HCT116 (cell line): Measurements from ENCODE around the gene KATNAL2.

Experiments
- CTCF ChIP-seq, 3 experiments: fragments of 200-600 bp in 1 of 3; sonication (generic) in 1 of 3; IDR thresholded peaks in 2 of 3; conservative IDR thresholded peaks in 1 of 3; 2 replicates each; pipeline ENCODE4 v1.5.1; 2012 to 2017; ENCODE audit warnings: low read depth in 2 of 3, low read length in 2 of 3, antibody characterized with exemption in 1 of 3, borderline replicate concordance in 1 of 3, control low read depth in 1 of 3, mild to moderate bottlenecking in 1 of 3, mixed read lengths in 1 of 3, mixed run types in 1 of 3, moderate library complexity in 1 of 3; ENCODE audit not compliant: insufficient read depth in 1 of 3
- JUND ChIP-seq: IDR thresholded peaks from 2 replicates; pipeline ENCODE4 v1.6.1; 2012
- REST ChIP-seq: IDR thresholded peaks from 2 replicates; pipeline ENCODE4 v1.6.1; 2012; ENCODE audit warnings: low read depth

GRCh38 chr18:47143153-47143552 lies 225.8 kb downstream of the KATNAL2 start:
- TF ChIP-seq CTCF (IDR thresholded peaks at IDR 0.05 in 2 of 3, conservative IDR thresholded peaks at IDR 0.05 in 1 of 3; ENCODE audit: borderline replicate concordance in 1 of 3, insufficient read depth in 1 of 3, low read depth in 2 of 3, low read length in 2 of 3) (no peak), REST (no peak), JUND (no peak)
